Esophagus squamous epithelium (tissue), 5 donors: ENCODE data around the gene SAMD11. TPM values are rescaled to one million over a fixed set of nuclear protein-coding genes. Genes with fewer than 3 reads are reported as not detected.

Experiments used
- DNase-seq: peaks from one replicate; lab custom pipeline; 2025; lab: John Stamatoyannopoulos, UW
- H3K27ac ChIP-seq, 4 donors: fragments of 200-600 bp; sonication (generic); one replicate each; pipeline ENCODE4 v1.5.1; 2016 to 2019; ENCODE audit warnings: mild to moderate bottlenecking in 1 of 4
- H3K27me3 ChIP-seq, 4 donors: fragments of 200-600 bp; sonication (generic); 1 replicate in 3 of 4; 2 replicates in 1 of 4; pipeline versions ENCODE4 v1.5.1 to v1.6.0; 2017 to 2021; ENCODE audit warnings: antibody characterized with exemption in 1 of 4
- H3K36me3 ChIP-seq, 3 donors: fragments of 200-600 bp; sonication (generic); one replicate each; pipeline ENCODE4 v1.5.1; 2016 to 2019
- H3K4me1 ChIP-seq, 3 donors: fragments of 200-600 bp; sonication (generic); one replicate each; pipeline ENCODE4 v1.5.1; 2017 to 2019
- H3K4me3 ChIP-seq, 4 donors: fragments of 200-600 bp; sonication (generic); 1 replicate in 3 of 4; 2 replicates in 1 of 4; pipeline ENCODE4 v1.5.1; 2016 to 2019; ENCODE audit warnings: mild to moderate bottlenecking in 2 of 4, moderate library complexity in 1 of 4
- H3K9me3 ChIP-seq, 3 donors: fragments of 200-600 bp; sonication (generic); one replicate each; pipeline ENCODE4 v1.5.1; 2016 to 2019
- POLR2A ChIP-seq, 4 donors: fragments of 450-650 bp; IDR thresholded peaks; one replicate each; pipeline ENCODE4 v1.6.1; 2017; ENCODE audit warnings: antibody characterized with exemption in 4 of 4, mild to moderate bottlenecking in 4 of 4, moderate library complexity in 3 of 4
- WGBS, 2 donors: methylation state at CpG; one replicate each; pipeline ENCODE4 v1.1.5; 2018; 5-methylcytosine and 5-hydroxymethylcytosine counted together
- intact Hi-C: fragments of 100-400 bp; cut with DNase I; formaldehyde crosslinking; loops from one replicate; pipeline ENCODE4 v1.15.0; 2022
- total RNA-seq, 4 donors: library from RNA; depleted of rRNA; stranded (reverse); fragments of >200 nt; gene quantifications; one replicate each; pipeline ENCODE4 v1.1.0, GENCODE V29; 2016
- TF ChIP-seq, protein P1 (sequence below), 6 experiments: fragments of 450-650 bp in 4 of 6; fragments of 200-600 bp in 2 of 6; sonication (generic) in 2 of 6; IDR thresholded peaks; one replicate each; pipeline ENCODE4 v1.5.1; 2016 to 2019; ENCODE audit warnings: antibody characterized with exemption in 6 of 6, mild to moderate bottlenecking in 4 of 6, moderate library complexity in 4 of 6
- donor health status: DM: yes; HTN: yes; CAD: no.

The SAMD11 gene
- total RNA-seq, 4 donors from 2014 or later: 0.48 to 0.95 (median 0.57) TPM; not detected in 1

DNA sequence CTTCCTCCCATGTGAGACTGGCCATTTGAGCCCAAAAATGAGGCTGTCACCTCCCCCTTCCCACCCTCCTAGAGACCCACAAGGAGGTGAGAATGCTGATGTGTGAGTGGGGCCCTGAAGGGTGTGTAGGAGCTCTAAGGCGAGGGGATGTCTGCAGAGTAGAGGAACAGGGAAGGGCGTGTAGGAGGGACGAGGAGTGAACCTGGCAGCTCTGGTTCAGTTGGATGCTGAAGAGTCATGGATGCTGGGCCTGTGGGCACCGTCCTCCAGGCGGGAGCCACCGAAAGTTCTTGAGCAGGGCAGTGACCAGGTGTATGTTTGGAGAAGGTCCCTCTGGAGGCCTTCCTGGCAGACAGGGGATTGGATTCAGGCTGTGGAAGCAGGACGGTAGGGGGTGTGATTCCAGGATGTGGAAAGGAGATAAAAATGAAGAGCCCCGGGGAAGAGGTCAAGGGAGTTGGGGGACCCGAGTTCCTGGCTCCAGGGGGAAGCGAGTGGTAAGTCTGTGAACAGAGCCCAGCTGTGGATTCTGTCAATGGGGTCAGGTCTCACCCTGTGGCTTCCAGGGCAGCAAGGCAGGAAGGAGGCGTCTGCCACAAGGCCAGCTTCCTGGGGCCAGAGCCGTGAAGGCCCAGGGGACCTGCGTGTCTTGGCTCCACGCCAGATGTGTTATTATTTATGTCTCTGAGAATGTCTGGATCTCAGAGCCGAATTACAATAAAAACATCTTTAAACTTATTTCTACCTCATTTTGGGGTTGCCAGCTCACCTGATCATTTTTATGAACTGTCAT is 7.9 kb downstream of the SAMD11 start:
- H3K27me3 ChIP-seq: peaks cover 9 to 92% (median 21%) of the 10 kb centered on the region in 4 donors
- 32 to 52% methylated on average over 13 to 15 of the region's 15 CpGs for WGBS, 2 donors
- intact Hi-C loops: no loop called here

DNA sequence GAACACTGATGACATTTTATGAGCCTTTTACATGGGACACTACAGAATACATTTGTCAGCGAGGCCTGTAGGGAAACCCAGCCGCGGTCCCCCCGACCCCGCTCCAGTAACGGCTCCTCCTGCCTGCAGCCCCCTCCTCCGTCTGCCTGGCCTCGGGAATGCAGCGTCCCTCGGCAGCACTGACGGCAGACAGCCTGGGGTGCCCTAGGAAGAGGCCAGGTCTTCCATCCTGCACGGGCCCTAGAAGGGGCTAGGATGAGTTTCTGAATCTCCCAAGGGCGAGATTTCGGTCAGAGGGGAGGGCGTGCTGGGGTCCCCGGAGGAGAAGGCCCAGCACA is 8.4 kb downstream of the SAMD11 start:
- intact Hi-C loops: no loop called here
- TF ChIP-seq, protein P1, sequence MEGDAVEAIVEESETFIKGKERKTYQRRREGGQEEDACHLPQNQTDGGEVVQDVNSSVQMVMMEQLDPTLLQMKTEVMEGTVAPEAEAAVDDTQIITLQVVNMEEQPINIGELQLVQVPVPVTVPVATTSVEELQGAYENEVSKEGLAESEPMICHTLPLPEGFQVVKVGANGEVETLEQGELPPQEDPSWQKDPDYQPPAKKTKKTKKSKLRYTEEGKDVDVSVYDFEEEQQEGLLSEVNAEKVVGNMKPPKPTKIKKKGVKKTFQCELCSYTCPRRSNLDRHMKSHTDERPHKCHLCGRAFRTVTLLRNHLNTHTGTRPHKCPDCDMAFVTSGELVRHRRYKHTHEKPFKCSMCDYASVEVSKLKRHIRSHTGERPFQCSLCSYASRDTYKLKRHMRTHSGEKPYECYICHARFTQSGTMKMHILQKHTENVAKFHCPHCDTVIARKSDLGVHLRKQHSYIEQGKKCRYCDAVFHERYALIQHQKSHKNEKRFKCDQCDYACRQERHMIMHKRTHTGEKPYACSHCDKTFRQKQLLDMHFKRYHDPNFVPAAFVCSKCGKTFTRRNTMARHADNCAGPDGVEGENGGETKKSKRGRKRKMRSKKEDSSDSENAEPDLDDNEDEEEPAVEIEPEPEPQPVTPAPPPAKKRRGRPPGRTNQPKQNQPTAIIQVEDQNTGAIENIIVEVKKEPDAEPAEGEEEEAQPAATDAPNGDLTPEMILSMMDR (IDR thresholded peaks at IDR 0.05): no peak
- TF ChIP-seq POLR2A (IDR thresholded peaks at IDR 0.05): no peak
- no peaks in the 10 kb centered on the region for H3K9me3 ChIP-seq

More for the DNA sequence above, 7.9 kb downstream of the SAMD11 start:
- Histone ChIP-seq H3K4me3 (no peak overlapping the region), H3K27ac (no peak overlapping the region), H3K9me3 (no peaks in the 10 kb centered on the region), H3K4me1 (peaks cover 7 to 54% (median 11%) of the 10 kb centered on the region in 3 donors), H3K36me3 (no peaks in the 10 kb centered on the region)
- DNase-seq: no peak
- no peak for TF ChIP-seq POLR2A (IDR thresholded peaks at IDR 0.05)
- TF ChIP-seq, protein P1 (IDR thresholded peaks at IDR 0.05): no peak

DNA sequence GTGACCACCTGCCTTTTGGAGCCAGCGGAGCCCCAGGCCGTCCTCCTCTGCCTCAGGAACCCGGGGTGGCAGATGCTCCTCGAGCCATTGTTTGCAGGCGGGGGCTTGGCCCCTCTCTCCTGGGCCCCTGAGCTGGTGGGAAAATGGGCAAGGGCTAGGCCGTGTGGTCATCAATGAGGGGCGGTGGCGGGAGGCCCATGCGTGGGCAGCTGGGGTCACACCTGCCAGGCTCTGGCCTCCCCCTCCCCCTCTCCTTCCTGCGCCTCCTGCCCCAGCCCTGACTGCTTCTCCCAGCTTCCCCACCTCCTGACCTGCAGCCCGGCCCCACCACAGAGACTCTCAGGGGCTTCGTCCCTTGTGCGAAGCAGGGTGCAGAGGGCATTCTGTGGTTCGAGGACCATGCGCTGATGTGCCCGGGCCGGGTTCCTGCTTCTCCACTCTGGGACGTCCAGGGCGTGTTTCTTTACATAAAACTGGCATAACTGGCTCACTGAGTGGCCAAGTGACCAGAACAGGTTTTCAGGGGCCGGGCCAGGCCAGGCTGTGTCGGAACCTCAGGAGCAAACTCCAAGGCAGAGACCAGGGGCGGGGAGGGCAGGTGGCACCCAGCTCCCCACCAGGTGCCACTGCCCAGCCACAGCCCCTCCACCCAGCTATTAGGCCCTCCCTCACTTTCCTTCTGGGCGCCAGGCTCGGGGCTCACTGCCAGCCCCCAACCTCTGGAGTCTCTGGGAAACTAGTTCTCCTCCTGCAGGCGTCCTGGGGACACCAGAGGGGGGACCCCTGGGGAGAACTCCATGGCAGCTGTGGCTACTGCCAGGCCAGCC is 9.3 kb downstream of the SAMD11 start:
- 51 to 69% methylated on average over 4 to 10 of the region's 25 CpGs for WGBS, 2 donors
- Histone ChIP-seq H3K27me3 (peaks cover 9 to 92% (median 22%) of the 10 kb centered on the region in 4 donors), H3K9me3 (no peaks in the 10 kb centered on the region), H3K4me3 (no peak overlapping the region), H3K27ac (peak overlapping the region in 1 of 4 donors; percentile 39), H3K4me1 (peaks cover 7 to 59% (median 11%) of the 10 kb centered on the region in 3 donors), H3K36me3 (no peaks in the 10 kb centered on the region)
- no peak for DNase-seq
- no peak for TF ChIP-seq POLR2A (IDR thresholded peaks at IDR 0.05)
- TF ChIP-seq, protein P1 (IDR thresholded peaks at IDR 0.05): peak in 1 of 6 experiments; percentile 4
- intact Hi-C loops: no loop called here

More for the DNA sequence above, 8.4 kb downstream of the SAMD11 start:
- 17 to 74% methylated on average over 2 to 5 of the region's 16 CpGs for WGBS, 2 donors
- Histone ChIP-seq H3K27ac (no peak overlapping the region), H3K4me1 (peaks cover 7 to 59% (median 11%) of the 10 kb centered on the region in 3 donors), H3K36me3 (no peaks in the 10 kb centered on the region), H3K27me3 (peaks cover 9 to 92% (median 20%) of the 10 kb centered on the region in 4 donors), H3K4me3 (no peak overlapping the region)
- DNase-seq: no peak

DNA sequence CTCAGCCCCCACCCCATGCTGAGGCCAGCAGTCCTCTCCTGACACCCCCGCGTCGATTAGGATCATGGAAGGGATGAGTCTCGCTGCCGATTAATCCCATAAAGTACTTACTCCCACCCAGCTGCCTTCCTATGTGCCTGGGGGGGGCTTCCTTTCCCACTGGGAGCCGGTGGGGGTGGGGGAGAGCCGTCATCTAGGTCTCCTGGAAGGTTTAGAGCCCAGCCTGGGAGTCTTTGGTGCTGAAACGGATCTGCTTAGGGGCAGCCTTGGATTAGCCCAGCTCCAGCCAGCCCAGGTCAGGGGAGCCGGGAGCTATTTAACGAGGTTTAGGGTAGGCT is 9.8 kb downstream of the SAMD11 start:
- no CpG with 5 or more reads among the region's 10 CpGs for WGBS, 2 donors
- H3K4me1 ChIP-seq: peaks cover 7 to 59% (median 11%) of the 10 kb centered on the region in 3 donors
- peaks cover 6 to 92% (median 22%) of the 10 kb centered on the region in 4 donors for H3K27me3 ChIP-seq
- no peak overlapping the region for H3K4me3 ChIP-seq
- peak overlapping the region in 1 of 4 donors; percentile 39 for H3K27ac ChIP-seq
- no peaks in the 10 kb centered on the region for H3K9me3 ChIP-seq
- TF ChIP-seq POLR2A (IDR thresholded peaks at IDR 0.05): no peak
- DNase-seq: no peak
- intact Hi-C loops: no loop called here
- H3K36me3 ChIP-seq: no peaks in the 10 kb centered on the region

DNA sequence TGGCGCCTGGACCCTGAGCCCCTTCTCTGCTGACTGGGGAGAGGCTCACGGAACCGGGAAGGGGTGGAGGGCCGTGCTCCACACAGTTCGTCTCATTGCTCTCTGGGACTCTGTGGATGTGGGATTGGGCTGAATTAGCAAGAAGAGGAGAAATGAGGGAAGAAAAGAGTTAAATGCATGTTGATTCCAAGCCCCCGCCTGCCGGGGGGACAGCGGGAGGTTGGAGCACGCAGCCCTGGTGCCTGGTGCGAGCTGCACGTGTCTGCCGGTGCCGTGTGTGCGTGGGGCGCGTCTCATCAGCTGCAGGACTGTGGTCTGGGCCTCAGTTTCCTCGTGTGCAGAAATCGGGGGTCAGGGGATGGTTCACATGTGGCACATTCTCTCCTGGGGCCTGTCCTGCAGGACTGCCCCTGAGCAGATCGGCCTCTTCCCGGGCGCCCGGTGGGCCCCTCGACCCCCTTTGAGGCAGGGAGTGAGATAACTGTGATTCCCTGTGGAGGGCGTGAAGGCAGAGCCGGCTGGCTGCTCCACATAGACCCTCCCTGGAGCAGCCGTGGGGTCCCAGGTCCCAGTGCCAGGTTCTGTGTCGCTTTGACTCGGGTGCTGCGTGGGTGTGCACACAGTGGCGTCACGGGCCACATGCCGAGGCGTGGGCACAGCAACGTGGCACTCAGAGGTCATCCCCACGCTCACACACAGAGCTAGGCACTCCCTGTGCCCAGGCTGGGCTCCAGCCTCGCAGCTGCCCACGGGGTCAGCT is 11.4 kb downstream of the SAMD11 start:
- Histone ChIP-seq H3K27me3 (peaks cover 0 to 92% (median 26%) of the 10 kb centered on the region in 4 donors), H3K36me3 (no peaks in the 10 kb centered on the region), H3K4me3 (no peak overlapping the region), H3K9me3 (no peaks in the 10 kb centered on the region), H3K27ac (no peak overlapping the region), H3K4me1 (peaks cover 12 to 60% (median 15%) of the 10 kb centered on the region in 3 donors)
- 6 to 12% methylated on average over 13 to 18 of the region's 37 CpGs for WGBS, 2 donors
- intact Hi-C loops: no loop called here
- TF ChIP-seq POLR2A (IDR thresholded peaks at IDR 0.05): no peak
- TF ChIP-seq, protein P1 (IDR thresholded peaks at IDR 0.05): no peak
- DNase-seq: no peak
